Measurements from ENCODE around the gene CRIM1. TPM values are rescaled to one million over a fixed set of nuclear protein-coding genes. Genes with fewer than 3 reads are reported as not detected.
A peak's percentile ranks its signal among the peaks of the same experiment; 100 is the strongest.

The CRIM1 gene
- polyA plus RNA-seq (2011; rRNA removed) (208 and 275 TPM in 2 replicates), polyA plus RNA-seq (2017; fragmentation: RNase III; extraction: RNeasy Plus Mini Kit Qiagen cat#74134 plus additional on column Dnase treatment) (127 to 135 TPM (median 130 TPM) in 3 replicates), polyA minus RNA-seq (2011; rRNA and poly(A)+ RNA removed) (997 and 1,171 TPM in 2 replicates)
- polyA plus RNA-seq (2012; cell fraction: cytosol; rRNA removed) = 133 and 166 TPM in 2 replicates
- polyA plus RNA-seq (2012; cell fraction: nucleus; rRNA removed) = 215 and 283 TPM in 2 replicates

- H3K9me3 ChIP-seq = no peaks in the 10 kb centered on the region
- peak within 1 kb of the TSS; percentile 90 for H3K4me2 ChIP-seq
- peak within 1 kb of the TSS; percentile 93 to 97 for H3K27ac ChIP-seq
- CTCF ChIA-PET = interaction anchor here (0.7 to 13.5 kb wide), 24 partner anchors 12 to 317 kb away, joined by 3 to 148 read pairs (median 4); no protein-coding TSS in a partner anchor
- FAIRE-seq = no peak
- no peak for TF ChIP-seq HDAC2 (IDR thresholded peaks at IDR 0.05)
- TF ChIP-seq JUN (IDR thresholded peaks at IDR 0.05) = peak; percentile 91 to 98
- TF ChIP-seq USF2 (IDR thresholded peaks at IDR 0.05) = no peak
- no peak for TF ChIP-seq RARB (CRISPR knock-in tag; IDR thresholded peaks at IDR 0.05)
- no peak for TF ChIP-seq REST (IDR thresholded peaks at IDR 0.05)
- TF ChIP-seq POLR2A (IDR thresholded peaks at IDR 0.05; ENCODE audit: low read length) = peak; percentile 95
- no peak for TF ChIP-seq HMGXB4 (CRISPR knock-in tag; IDR thresholded peaks at IDR 0.05; ENCODE audit: borderline replicate concordance)
- peak; percentile 97 for TF ChIP-seq BCL3 (IDR thresholded peaks at IDR 0.05)
- TF ChIP-seq ZC3H11A (IDR thresholded peaks at IDR 0.05) = no peak
- peak; percentile 56 for TF ChIP-seq MAX (IDR thresholded peaks at IDR 0.05)
- 0 out of 2 replicates have a peak, but pooled peaks have one; percentile 20 for TF ChIP-seq MYC (IDR thresholded peaks at IDR 0.05; ENCODE audit: borderline replicate concordance, low read length)
- no peak for TF ChIP-seq FOSL2 (IDR thresholded peaks at IDR 0.05)
- 0 out of 2 replicates have a peak, but pooled peaks have one; percentile 24 for TF ChIP-seq FOSL2 (CRISPR knock-in tag; IDR thresholded peaks at IDR 0.05)
- 0 out of 2 replicates have a peak, but pooled peaks have one; percentile 72 for TF ChIP-seq TP53 (CRISPR knock-in tag; IDR thresholded peaks at IDR 0.05)
- TF ChIP-seq RFX5 (IDR thresholded peaks at IDR 0.05) = no peak
- no peak for TF ChIP-seq MAZ (IDR thresholded peaks at IDR 0.05; ENCODE audit: borderline replicate concordance, low read depth, low read length)
- TF ChIP-seq HOXB13 (CRISPR knock-in tag; IDR thresholded peaks at IDR 0.05; ENCODE audit: low read depth) = no peak
- TF ChIP-seq ESRRA (IDR thresholded peaks at IDR 0.05; ENCODE audit: borderline replicate concordance, low read length) = no peak
- TF ChIP-seq HOXA7 (CRISPR knock-in tag; IDR thresholded peaks at IDR 0.05) = no peak
- peak; percentile 22 for TF ChIP-seq PHF8 (IDR thresholded peaks at IDR 0.05; ENCODE audit: borderline replicate concordance, low read depth)
- no peak for TF ChIP-seq CHD2 (IDR thresholded peaks at IDR 0.05; ENCODE audit: low read length, partially characterized antibody)
- TF ChIP-seq SMC3 (IDR thresholded peaks at IDR 0.05) = peak; percentile 36; the same call in 2 of the 3 replicates
- TF ChIP-seq PBX3 (IDR thresholded peaks at IDR 0.05) = peak; percentile 59; the same call in 1 of the 2 replicates
- no peak for TF ChIP-seq CBX2 (IDR thresholded peaks at IDR 0.05; ENCODE audit: borderline replicate concordance, low read depth)
- TF ChIP-seq HEYL (CRISPR knock-in tag; IDR thresholded peaks at IDR 0.05) = no peak
- peak in 1 of 2 experiments; percentile 35; a peak in 2 of 5 replicates for TF ChIP-seq RAD21 (conservative IDR thresholded peaks at IDR 0.05 in 1 of 2, IDR thresholded peaks at IDR 0.05 in 1 of 2)
- TF ChIP-seq EP300 (IDR thresholded peaks at IDR 0.05) = no peak
- POLR2A ChIA-PET = interaction anchor here (0.6 to 3.2 kb wide), 12 partner anchors 13 to 295 kb away, joined by 3 to 23 read pairs (median 4); no protein-coding TSS in a partner anchor
- ATAC-seq = peak; percentile 55 to 68
- peak; percentile 70 to 92 for DNase-seq (ENCODE audit: low read depth in 1 of 2, low spot score in 1 of 2)
- WGBS (ENCODE audit: missing lambda C conversion rate) = 1% methylated on average over 38 of the region's 82 CpGs
- peak within 1 kb of the TSS; percentile 90 for H3K4me3 ChIP-seq
- peaks cover 45% of the 10 kb centered on the region for H3K4me1 ChIP-seq
Observed at GRCh38 chr2:36355151-36355889, at the start of gene CRIM1. TSS of gene CRIM1 (plus strand) at chr2:36355778. CDS start at chr2:36356293, 515 bp downstream.
